GM12878 (cell line): Measurements from ENCODE around the gene ANGEL2. TPM values are rescaled to one million over a fixed set of nuclear protein-coding genes. Genes with fewer than 3 reads are reported as not detected.

Experiments used
- ATAC-seq: fragments of 200-7000 bp; cut with Tn5 transposase; 3 replicates; pipeline ENCODE4 v1.9.1; 2020; ENCODE audit warnings: mild to moderate bottlenecking, moderate library complexity
- BruUV-seq: library from RNA; stranded (reverse); fragments of 400-500 nt; replicated peaks from 2 replicates; lab custom pipeline; 2021; lab: Mats Ljungman, UMichigan
- CTCF ChIA-PET: fragments of 300-600 bp; sonication (Branson Sonifier 250); formaldehyde crosslinking; extraction: SDS; loops from one replicate; lab custom pipeline; 2021; ENCODE audit warnings: inconsistent platforms; lab: Yijun Ruan, JAX
- POLR2A ChIA-PET: fragments of 350-600 bp; formaldehyde crosslinking; extraction: SDS; loops from one replicate; lab custom pipeline; 2021; ENCODE audit warnings: inconsistent platforms; lab: Charles Lee
- RAD21 ChIA-PET: fragments of 300-600 bp; sonication (Branson Sonifier 250); formaldehyde crosslinking; loops from one replicate; lab custom pipeline; 2023; ENCODE audit warnings: antibody characterized with exemption; ENCODE audit not compliant: unreplicated experiment; lab: Charles Lee
- SMC1A ChIA-PET: fragments of 300-600 bp; sonication (Branson Sonifier 250); formaldehyde crosslinking; loops from one replicate; lab custom pipeline; 2023; ENCODE audit not compliant: unreplicated experiment, uncharacterized antibody; lab: Charles Lee
- DNase-seq: peaks from one replicate; pipeline ENCODE4 v3.0.0-alpha.2; 2011; ENCODE audit warnings: low read depth, low spot score
- FAIRE-seq: peaks from 3 replicates; lab custom pipeline; 2011; peaks lifted over from hg19 to GRCh38; lab: Jason Lieb, UNC
- H2AFZ ChIP-seq: 2 replicates; pipeline ENCODE4 v1.6.0; 2011; ENCODE audit warnings: low read depth, low read length, control low read depth; ENCODE audit not compliant: control insufficient read depth
- H3K27ac ChIP-seq: 2 replicates; pipeline ENCODE4 v1.5.1; 2011; ENCODE audit warnings: control low read depth; ENCODE audit not compliant: control insufficient read depth, insufficient read depth
- H3K27me3 ChIP-seq, 2 experiments: replicated peaks in 1 of 2; 2 replicates each; pipeline versions ENCODE4 v1.6.0 to v1.6.1; 2011; ENCODE audit warnings: low read length in 1 of 2; ENCODE audit not compliant: control insufficient read depth in 2 of 2, insufficient read depth in 2 of 2
- H3K36me3 ChIP-seq, 2 experiments: 2 replicates each; pipeline ENCODE4 v1.5.1; 2011; ENCODE audit warnings: low read length in 1 of 2; ENCODE audit not compliant: control insufficient read depth in 2 of 2, insufficient read depth in 2 of 2
- H3K4me1 ChIP-seq: 2 replicates; pipeline ENCODE4 v1.6.1; 2011; ENCODE audit warnings: mild to moderate bottlenecking, low read length, moderate library complexity, mixed read lengths; ENCODE audit not compliant: control insufficient read depth, insufficient read depth
- H3K4me2 ChIP-seq: 2 replicates; pipeline ENCODE4 v1.6.0; 2011; ENCODE audit warnings: control low read depth; ENCODE audit not compliant: control insufficient read depth, insufficient read depth
- H3K4me3 ChIP-seq: fragments of 200-600 bp; sonication (generic); 2 replicates; pipeline ENCODE4 v1.5.1; 2016
- H3K79me2 ChIP-seq: 2 replicates; pipeline ENCODE4 v1.6.0; 2011; ENCODE audit warnings: low read length; ENCODE audit not compliant: control insufficient read depth, insufficient read depth
- H3K9ac ChIP-seq: 2 replicates; pipeline ENCODE4 v1.8.0; 2011; ENCODE audit warnings: low read length, control low read depth, mixed read lengths; ENCODE audit not compliant: control insufficient read depth, insufficient read depth
- H3K9me3 ChIP-seq: replicated peaks from 3 replicates; pipeline ENCODE4 v1.5.1; 2011; ENCODE audit warnings: mild to moderate bottlenecking, low read length; ENCODE audit not compliant: control insufficient read depth, insufficient read depth
- H4K20me1 ChIP-seq: 2 replicates; pipeline ENCODE4 v1.6.0; 2011; ENCODE audit not compliant: control insufficient read depth, insufficient read depth
- PKNOX1 ChIP-seq: fragments of 450-650 bp; IDR thresholded peaks from 2 replicates; pipeline ENCODE4 v1.6.1; 2016; ENCODE audit warnings: mild to moderate bottlenecking
- USF2 ChIP-seq: IDR thresholded peaks from 2 replicates; pipeline ENCODE4 v1.6.1; 2011; ENCODE audit warnings: low read depth, low read length, improper control_type of control experiment, borderline replicate concordance
- ZBTB33 ChIP-seq: fragments of 450-650 bp; IDR thresholded peaks from 2 replicates; pipeline ENCODE4 v1.6.1; 2017; ENCODE audit warnings: mild to moderate bottlenecking
- WGBS: methylation state at CpG from one replicate; pipeline ENCODE4 v1.1.6; 2016; ENCODE audit warnings: low lambda C conversion rate; ENCODE audit not compliant: insufficient replicate concordance, insufficient coverage; ENCODE audit errors: missing lambda C conversion rate; 5-methylcytosine and 5-hydroxymethylcytosine counted together
- in situ Hi-C: fragments of 300-500 bp; cut with MboI; formaldehyde crosslinking; loops from 9 replicates; pipeline ENCODE4 v1.14.3; 2018; ENCODE audit warnings: mixed read lengths
- intact Hi-C: fragments of 100-400 bp; cut with micrococcal nuclease; formaldehyde crosslinking; loops from one replicate; pipeline ENCODE4 v1.14.2; 2022; ENCODE audit not compliant: unreplicated experiment
- polyA plus RNA-seq, 11 experiments: library from polyadenylated mRNA; depleted of rRNA in 4 of 11; unstranded in 6 of 11; stranded (reverse) in 5 of 11; fragments of >200 nt; fragmentation: Nextera tagmentation in 4 of 11; fragmentation: Illumina TruSeq in 1 of 11; extraction: Ambion mirVana in 4 of 11; extraction: Trizol in 1 of 11; gene quantifications; 1 replicate in 1 of 11; 2 replicates in 10 of 11; pipeline versions ENCODE4 v1.2.1 to v1.2.3, GENCODE V29; 2011 to 2016; ENCODE audit warnings: inconsistent platforms in 2 of 11, missing spikeins in 2 of 11, low read depth in 1 of 11
- total RNA-seq, 4 experiments: library from RNA; depleted of rRNA in 3 of 4; stranded (reverse); fragments of >200 nt in 3 of 4; fragmentation: Illumina TruSeq in 1 of 4; extraction: Trizol in 1 of 4; gene quantifications; 2 replicates each; pipeline versions ENCODE4 v1.2.1 to v1.2.3, GENCODE V29; 2013 to 2021

The ANGEL2 gene
- total and polyA plus RNA-seq, 10 of the 15 experiments (the other 5 are each of a cell fraction or from before 2014, with no cell fraction given), result 6.3 to 53.9 (median 30.7) TPM

- SMC1A ChIA-PET, result interaction anchor here (1.4 kb wide), 1 partner anchor 16 kb away, joined by 4 read pairs; no protein-coding TSS in a partner anchor
- Histone ChIP-seq H2AFZ (no peak overlapping the region), H3K36me3 (no peaks in the 10 kb centered on the region), H3K9ac (no peak overlapping the region), H4K20me1 (no peaks in the 10 kb centered on the region), H3K4me1 (peaks cover 6% of the 10 kb centered on the region; the same call in 1 of the 2 replicates), H3K9me3 (no peaks in the 10 kb centered on the region; the same call in 2 of the 3 replicates), H3K4me3 (no peak overlapping the region), H3K79me2 (peaks cover 13% of the 10 kb centered on the region), H3K27me3 (no peaks in the 10 kb centered on the region), H3K27ac (no peak overlapping the region), H3K4me2 (no peak overlapping the region)
- WGBS, result 84% methylated on average over 2 of the region's 2 CpGs
- POLR2A ChIA-PET, result interaction anchor here (0.6 kb wide), 1 partner anchor 38 kb away, joined by 3 read pairs; no protein-coding TSS in a partner anchor
- in situ Hi-C loops (no loop called here), intact Hi-C loops (no loop called here)
- BruUV-seq, result no TSS peak
- ATAC-seq, result no peak
- TF ChIP-seq ZBTB33 (no peak), PKNOX1 (no peak), USF2 (no peak)
- RAD21 ChIA-PET, result interaction anchor here (0.6 kb wide), 1 partner anchor 1396 kb away, joined by 3 read pairs; no protein-coding TSS in a partner anchor
- DNase-seq, result no peak
- no peak for FAIRE-seq
- CTCF ChIA-PET, result interaction anchor here (1.0 kb wide), 1 partner anchor 16 kb away, joined by 3 read pairs; no protein-coding TSS in a partner anchor
Observed at GRCh38 chr1:213054142-213054541, 38.5 kb upstream of the ANGEL2 start.
